ENCODE results near the gene CASP3. TPM values are rescaled to one million over a fixed set of nuclear protein-coding genes. Genes with fewer than 3 reads are reported as not detected.
"Not testable (repeated sequence)": the region's sequence is repeated elsewhere in the genome, so short reads cannot be mapped to it uniquely, and the experiment has no call there.

Gene CASP3
- total RNA-seq, 1 experiment from 2014 or later, result 65.5 TPM

DNA sequence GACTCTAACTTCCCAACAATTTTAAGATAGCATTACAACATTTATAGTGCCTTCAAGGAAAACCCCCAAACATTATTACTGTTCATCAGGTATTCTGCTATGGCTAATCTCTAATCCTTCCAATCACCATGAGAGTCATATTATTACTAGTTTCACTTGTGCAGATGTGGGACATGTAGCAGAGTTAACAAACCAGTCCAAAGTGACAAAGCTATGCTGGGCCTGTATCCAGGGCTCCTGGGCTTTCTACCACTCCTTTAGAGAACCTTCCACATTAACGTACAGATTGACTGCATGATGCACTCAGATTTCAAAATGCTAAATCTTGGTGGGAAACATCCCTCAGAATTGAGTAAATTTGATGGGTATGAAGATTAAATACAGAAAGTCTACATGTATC, 16.4 kb downstream of the CASP3 start:
- no peaks in the 10 kb centered on the region for H3K4me1 ChIP-seq (ENCODE audit: insufficient read depth, low read length, poor library complexity, severe bottlenecking)
- CTCF ChIA-PET, result interaction anchor here (0.5 kb wide), 1 partner anchor 154 kb away, joined by 3 read pairs; no protein-coding TSS in a partner anchor
- no peaks in the 10 kb centered on the region for H3K9me3 ChIP-seq (ENCODE audit: low read depth, low read length, poor library complexity, severe bottlenecking)
- TF ChIP-seq EZH2 (IDR thresholded peaks at IDR 0.05; ENCODE audit: borderline replicate concordance, low read depth, low read length, poor library complexity, severe bottlenecking), result no peak
- TF ChIP-seq, protein P1, sequence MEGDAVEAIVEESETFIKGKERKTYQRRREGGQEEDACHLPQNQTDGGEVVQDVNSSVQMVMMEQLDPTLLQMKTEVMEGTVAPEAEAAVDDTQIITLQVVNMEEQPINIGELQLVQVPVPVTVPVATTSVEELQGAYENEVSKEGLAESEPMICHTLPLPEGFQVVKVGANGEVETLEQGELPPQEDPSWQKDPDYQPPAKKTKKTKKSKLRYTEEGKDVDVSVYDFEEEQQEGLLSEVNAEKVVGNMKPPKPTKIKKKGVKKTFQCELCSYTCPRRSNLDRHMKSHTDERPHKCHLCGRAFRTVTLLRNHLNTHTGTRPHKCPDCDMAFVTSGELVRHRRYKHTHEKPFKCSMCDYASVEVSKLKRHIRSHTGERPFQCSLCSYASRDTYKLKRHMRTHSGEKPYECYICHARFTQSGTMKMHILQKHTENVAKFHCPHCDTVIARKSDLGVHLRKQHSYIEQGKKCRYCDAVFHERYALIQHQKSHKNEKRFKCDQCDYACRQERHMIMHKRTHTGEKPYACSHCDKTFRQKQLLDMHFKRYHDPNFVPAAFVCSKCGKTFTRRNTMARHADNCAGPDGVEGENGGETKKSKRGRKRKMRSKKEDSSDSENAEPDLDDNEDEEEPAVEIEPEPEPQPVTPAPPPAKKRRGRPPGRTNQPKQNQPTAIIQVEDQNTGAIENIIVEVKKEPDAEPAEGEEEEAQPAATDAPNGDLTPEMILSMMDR (conservative IDR thresholded peaks at IDR 0.05; ENCODE audit: low read depth, low read length), result no peak
- H3K4me3 ChIP-seq (ENCODE audit: low read depth, low read length, poor library complexity, severe bottlenecking), result no peak overlapping the region
- no peak overlapping the region for H3K27ac ChIP-seq (ENCODE audit: low read depth, low read length, poor library complexity, severe bottlenecking)
- POLR2A ChIA-PET (ENCODE audit: low non-redundant PET), result no interaction called here
- peaks cover 82% of the 10 kb centered on the region for H3K36me3 ChIP-seq (ENCODE audit: insufficient read depth, low read length, poor library complexity, severe bottlenecking)
- no peak for DNase-seq (ENCODE audit: low spot score)
- H3K27me3 ChIP-seq (replicated peaks; ENCODE audit: insufficient read depth, low read depth, low read length, poor library complexity), result no peaks in the 10 kb centered on the region
- no TSS peak for BruUV-seq (replicated peaks)
- intact Hi-C loops (cut with micrococcal nuclease; ENCODE audit: unreplicated experiment), result no loop called here

DNA sequence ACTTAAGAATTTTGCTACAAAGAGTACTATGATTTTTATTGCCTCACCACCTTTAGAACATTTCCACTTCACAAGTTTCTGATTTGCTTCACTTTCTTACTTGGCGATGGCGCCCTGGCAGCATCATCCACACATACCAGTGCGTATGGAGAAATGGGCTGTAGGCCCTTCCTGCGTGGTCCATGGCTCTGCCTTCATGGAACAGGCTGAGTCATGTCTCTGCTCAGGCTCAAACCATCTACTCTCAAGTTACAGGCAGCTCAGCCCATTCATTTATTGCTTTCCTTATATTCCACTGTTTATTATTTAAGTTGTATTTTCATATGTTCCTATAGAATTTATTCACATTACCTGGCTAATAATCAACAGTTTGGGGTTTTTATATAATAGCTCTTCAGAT, 21.1 kb downstream of the CASP3 start:
- Histone ChIP-seq H3K27ac (ENCODE audit: low read depth, low read length, poor library complexity, severe bottlenecking) (no peak overlapping the region), H3K36me3 (ENCODE audit: insufficient read depth, low read length, poor library complexity, severe bottlenecking) (peaks cover 54% of the 10 kb centered on the region), H3K27me3 (replicated peaks; ENCODE audit: insufficient read depth, low read depth, low read length, poor library complexity) (no peaks in the 10 kb centered on the region), H3K4me1 (ENCODE audit: insufficient read depth, low read length, poor library complexity, severe bottlenecking) (no peaks in the 10 kb centered on the region), H3K9me3 (ENCODE audit: low read depth, low read length, poor library complexity, severe bottlenecking) (no peaks in the 10 kb centered on the region), H3K4me3 (ENCODE audit: low read depth, low read length, poor library complexity, severe bottlenecking) (no peak overlapping the region)
- TSS peak; percentile 54 for BruUV-seq (replicated peaks)
- intact Hi-C loops (cut with micrococcal nuclease; ENCODE audit: unreplicated experiment), result no loop called here
- CTCF ChIA-PET, result no interaction called here
- DNase-seq (ENCODE audit: low spot score), result no peak
- POLR2A ChIA-PET (ENCODE audit: low non-redundant PET), result no interaction called here
- TF ChIP-seq EZH2 (IDR thresholded peaks at IDR 0.05; ENCODE audit: borderline replicate concordance, low read depth, low read length, poor library complexity, severe bottlenecking), result no peak
- TF ChIP-seq, protein P1 (conservative IDR thresholded peaks at IDR 0.05; ENCODE audit: low read depth, low read length), result no peak

DNA sequence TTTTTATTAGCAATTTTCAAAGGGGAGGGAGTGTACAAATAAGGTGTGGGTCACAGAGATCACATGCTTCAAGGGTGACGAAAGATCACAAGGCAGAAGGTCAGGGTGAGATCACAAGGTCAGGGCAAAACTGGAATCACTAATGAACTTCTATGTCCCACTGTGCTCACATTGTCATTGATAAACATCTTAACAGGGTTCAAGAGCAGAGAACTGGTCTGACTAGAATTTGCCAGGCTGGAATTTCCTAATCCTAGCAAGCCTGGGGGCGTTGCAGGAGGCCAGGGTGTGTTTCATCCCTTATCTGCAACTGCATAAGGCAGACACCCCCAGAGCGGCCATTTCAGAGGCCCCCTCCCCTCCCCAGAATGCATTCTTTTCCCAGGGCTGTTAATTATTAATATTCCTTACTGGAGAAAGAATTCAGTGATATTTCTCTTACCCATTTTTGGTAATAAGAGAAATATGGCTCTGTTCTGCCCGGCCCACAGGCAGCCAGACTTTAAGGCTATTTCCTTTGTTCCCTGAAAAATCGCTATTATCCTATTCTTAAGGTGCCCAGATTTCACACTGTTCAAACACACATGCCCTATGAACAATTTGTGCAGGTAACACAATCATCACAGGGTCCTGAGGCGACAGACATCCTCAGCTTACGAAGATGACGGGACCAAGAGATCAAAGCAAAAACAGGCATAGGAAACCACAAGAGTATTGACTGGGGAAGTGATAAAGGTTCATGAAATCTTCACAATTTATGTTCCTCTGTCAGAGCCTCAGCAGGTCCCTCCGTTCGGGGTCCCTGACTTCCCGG, 23.3 kb downstream of the CASP3 start:
- H3K4me1 ChIP-seq (ENCODE audit: insufficient read depth, low read length, poor library complexity, severe bottlenecking); intact Hi-C loops (cut with micrococcal nuclease; ENCODE audit: unreplicated experiment); H3K27me3 ChIP-seq (replicated peaks; ENCODE audit: insufficient read depth, low read depth, low read length, poor library complexity); H3K27ac ChIP-seq (ENCODE audit: low read depth, low read length, poor library complexity, severe bottlenecking); DNase-seq (ENCODE audit: low spot score); CTCF ChIA-PET; BruUV-seq (replicated peaks); H3K4me3 ChIP-seq (ENCODE audit: low read depth, low read length, poor library complexity, severe bottlenecking); POLR2A ChIA-PET (ENCODE audit: low non-redundant PET); H3K9me3 ChIP-seq (ENCODE audit: low read depth, low read length, poor library complexity, severe bottlenecking): not testable (repeated sequence)
- H3K36me3 ChIP-seq (ENCODE audit: insufficient read depth, low read length, poor library complexity, severe bottlenecking), result peaks cover 34% of the 10 kb centered on the region
